ENCODE data around the gene ACER1.
"Not testable (repeated sequence)": the region's sequence is repeated elsewhere in the genome, so short reads cannot be mapped to it uniquely, and the experiment has no call there.

The ACER1 gene

GRCh38 chr19:6355321-6356040, 22.1 kb upstream of the ACER1 start:
- DNase-seq = not testable (repeated sequence)

GRCh38 chr19:6354098-6354674, 20.8 kb upstream of the ACER1 start:
- DNase-seq = no peak

GRCh38 chr19:6352381-6353165, 19.2 kb upstream of the ACER1 start:
- no peak for DNase-seq

GRCh38 chr19:6350688-6351087, 17.3 kb upstream of the ACER1 start:
- no peak for DNase-seq

GRCh38 chr19:6349271-6349670, 15.9 kb upstream of the ACER1 start:
- DNase-seq = not testable (repeated sequence)

GRCh38 chr19:6343462-6343861, 10.1 kb upstream of the ACER1 start:
- DNase-seq = no peak

- no peak for DNase-seq
Observed at GRCh38 chr19:6340493-6341201, 7.2 kb upstream of the ACER1 start.

GRCh38 chr19:6334490-6335285, 1.3 kb upstream of the ACER1 start:
- DNase-seq = no peak

GRCh38 chr19:6326815-6327214, 6.6 kb downstream of the ACER1 start:
- no peak for DNase-seq

GRCh38 chr19:6325614-6326013, 7.8 kb downstream of the ACER1 start:
- no peak for DNase-seq

GRCh38 chr19:6324757-6325156, 8.7 kb downstream of the ACER1 start:
- no peak for DNase-seq

GRCh38 chr19:6322284-6322683, 11.1 kb downstream of the ACER1 start:
- DNase-seq = no peak

- DNase-seq = no peak
Observed at GRCh38 chr19:6319376-6319775, 14.0 kb downstream of the ACER1 start.

GRCh38 chr19:6318772-6319171, 14.6 kb downstream of the ACER1 start:
- DNase-seq = no peak

- DNase-seq = not testable (repeated sequence)
Observed at GRCh38 chr19:6315646-6316045, 17.8 kb downstream of the ACER1 start.

- no peak for DNase-seq
Observed at GRCh38 chr19:6313398-6313969, 19.9 kb downstream of the ACER1 start.

- no peak for DNase-seq
Observed at GRCh38 chr19:6312018-6312417, 21.4 kb downstream of the ACER1 start.

- no peak for DNase-seq
Observed at GRCh38 chr19:6298413-6298812, 35.0 kb downstream of the ACER1 start.

- DNase-seq = no peak
Observed at GRCh38 chr19:6297202-6297601, 36.2 kb downstream of the ACER1 start.

GRCh38 chr19:6292006-6292405, 41.4 kb downstream of the ACER1 start:
- no peak for DNase-seq

GRCh38 chr19:6288737-6289136, 44.7 kb downstream of the ACER1 start:
- DNase-seq = no peak

- no peak for DNase-seq
Observed at GRCh38 chr19:6287269-6287885, 46.0 kb downstream of the ACER1 start.
